Esophagus muscularis mucosa (tissue), 4 donors: ENCODE data around the gene CDON. TPM values are rescaled to one million over a fixed set of nuclear protein-coding genes. Genes with fewer than 3 reads are reported as not detected.

Experiments
- DNase-seq: peaks from one replicate; pipeline ENCODE4 v3.0.0-alpha.2; 2017; ENCODE audit errors: extremely low spot score
- H3K27ac ChIP-seq, 4 donors: fragments of 200-600 bp; sonication (generic); replicated peaks in 1 of 4; 1 replicate in 3 of 4; 2 replicates in 1 of 4; pipeline ENCODE4 v1.5.1; 2016 to 2019; ENCODE audit warnings: mild to moderate bottlenecking in 1 of 4
- H3K27me3 ChIP-seq, 4 donors: fragments of 200-600 bp; sonication (generic); one replicate each; pipeline versions ENCODE4 v1.5.1 to v1.6.0; 2016 to 2019
- H3K36me3 ChIP-seq, 4 donors: fragments of 200-600 bp; sonication (generic); one replicate each; pipeline ENCODE4 v1.5.1; 2016 to 2019
- H3K4me1 ChIP-seq, 4 donors: fragments of 200-600 bp; sonication (generic); one replicate each; pipeline ENCODE4 v1.5.1; 2016 to 2019
- H3K4me3 ChIP-seq, 4 donors: fragments of 200-600 bp; sonication (generic); 1 replicate in 2 of 4; 2 replicates in 2 of 4; pipeline ENCODE4 v1.5.1; 2016 to 2019; ENCODE audit warnings: mild to moderate bottlenecking in 4 of 4, moderate library complexity in 1 of 4
- H3K9me3 ChIP-seq, 4 donors: fragments of 200-600 bp; sonication (generic); 1 replicate in 3 of 4; 2 replicates in 1 of 4; pipeline ENCODE4 v1.5.1; 2016 to 2019
- CTCF ChIP-seq, 3 experiments: fragments of 200-600 bp in 2 of 3; fragments of 450-650 bp in 1 of 3; sonication (generic) in 2 of 3; IDR thresholded peaks; one replicate each; pipeline ENCODE4 v1.5.1; 2017 to 2019; ENCODE audit warnings: antibody characterized with exemption in 3 of 3, mild to moderate bottlenecking in 2 of 3, moderate library complexity in 1 of 3
- EP300 ChIP-seq: sonication (generic); formaldehyde crosslinking; IDR thresholded peaks from one replicate; pipeline ENCODE4 v1.6.1; 2017; ENCODE audit warnings: antibody characterized with exemption
- POLR2A ChIP-seq: fragments of 450-650 bp; IDR thresholded peaks from one replicate; pipeline ENCODE4 v1.6.1; 2017; ENCODE audit warnings: antibody characterized with exemption, moderate library complexity, mild to moderate bottlenecking, low read depth
- POLR2AphosphoS5 ChIP-seq, 2 donors: sonication (generic); formaldehyde crosslinking; IDR thresholded peaks; one replicate each; pipeline ENCODE4 v1.6.1; 2017; ENCODE audit warnings: antibody characterized with exemption in 2 of 2
- WGBS: methylation state at CpG from one replicate; pipeline ENCODE4 v1.1.5; 2018; 5-methylcytosine and 5-hydroxymethylcytosine counted together
- intact Hi-C: fragments of 100-400 bp; cut with DNase I; formaldehyde crosslinking; loops from one replicate; pipeline ENCODE4 v1.15.1; 2023
- total RNA-seq, 4 donors: library from RNA; depleted of rRNA; stranded (reverse); fragments of >200 nt; gene quantifications; one replicate each; pipeline versions ENCODE4 v1.1.0 to v1.2.1, GENCODE V29; 2016

CDON gene
- total RNA-seq, 4 donors from 2014 or later = 16.6 to 42.7 (median 28.1) TPM

DNA sequence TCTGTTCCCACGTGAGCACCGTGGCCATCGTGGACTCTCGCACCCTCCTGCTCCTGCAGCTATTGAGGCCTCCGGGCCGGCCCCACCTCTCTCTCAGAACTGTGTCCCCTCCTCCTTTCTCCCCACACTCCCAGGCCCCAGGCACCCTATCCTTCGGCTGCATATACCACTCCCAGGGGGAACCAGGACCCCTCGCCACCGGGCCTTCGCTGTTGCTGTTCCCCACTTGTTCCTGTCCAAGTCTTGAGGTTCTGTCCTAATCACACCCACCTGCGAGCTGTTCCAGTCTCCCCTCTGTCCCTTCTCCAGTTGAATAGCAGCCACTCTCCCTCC lies 43.0 kb upstream of the CDON start:
- TF ChIP-seq POLR2A = no peak
- TF ChIP-seq EP300 = no peak
- no peak for TF ChIP-seq CTCF (IDR thresholded peaks at IDR 0.05)
- Histone ChIP-seq H3K36me3 (no peaks in the 10 kb centered on the region), H3K9me3 (no peaks in the 10 kb centered on the region), H3K4me3 (no peak overlapping the region), H3K27me3 (no peaks in the 10 kb centered on the region), H3K27ac (no peak overlapping the region), H3K4me1 (peaks cover 14 to 34% (median 21%) of the 10 kb centered on the region in 4 donors)
- DNase-seq = no peak
- intact Hi-C loops = no loop called here
- 92% methylated on average over 11 of the region's 11 CpGs for WGBS

DNA sequence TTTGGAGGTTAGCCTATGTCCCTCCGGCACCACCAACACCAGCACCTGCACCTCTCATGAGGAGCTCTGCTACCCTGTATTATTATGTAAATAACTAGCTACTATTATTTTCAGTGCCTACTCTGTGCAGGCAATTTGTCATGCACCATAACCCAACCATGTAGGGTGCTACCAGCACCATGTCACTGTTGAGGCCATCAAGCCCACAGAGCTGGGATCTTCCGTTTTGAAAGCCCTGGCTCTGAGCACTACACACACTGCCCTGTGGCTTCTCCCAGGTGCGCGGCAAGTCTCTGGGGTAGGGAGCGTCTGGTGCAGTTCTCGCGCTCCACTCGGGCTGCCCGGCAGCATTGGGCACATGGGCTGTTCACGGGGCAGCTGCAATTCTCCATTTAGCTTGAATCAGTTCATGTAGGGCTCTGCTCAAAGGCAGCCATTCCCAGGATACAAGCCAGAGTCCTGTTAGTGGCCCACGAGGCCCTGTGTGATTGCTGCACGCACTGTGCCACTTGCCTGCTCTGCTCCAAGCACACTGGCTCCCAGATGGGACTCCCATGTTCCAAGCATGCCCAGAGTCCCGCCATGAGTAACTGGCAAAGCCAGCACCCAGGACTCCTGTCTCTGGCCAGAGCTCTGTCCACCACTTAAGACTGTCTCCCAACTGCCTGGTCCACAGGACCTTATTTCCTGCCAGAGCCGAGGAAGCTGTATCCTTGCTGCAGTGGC lies 42.5 kb upstream of the CDON start:
- peaks cover 13 to 29% (median 16%) of the 10 kb centered on the region in 4 donors for H3K4me1 ChIP-seq
- 78% methylated on average over 7 of the region's 14 CpGs for WGBS
- H3K4me3 ChIP-seq = no peak overlapping the region
- H3K36me3 ChIP-seq = no peaks in the 10 kb centered on the region
- H3K27ac ChIP-seq = no peak overlapping the region
- intact Hi-C loops = no loop called here
- no peak for DNase-seq
- TF ChIP-seq EP300 (no peak), POLR2A (no peak), CTCF (IDR thresholded peaks at IDR 0.05) (no peak), POLR2AphosphoS5 (IDR thresholded peaks at IDR 0.05) (no peak)
- H3K27me3 ChIP-seq = no peaks in the 10 kb centered on the region
- no peaks in the 10 kb centered on the region for H3K9me3 ChIP-seq

DNA sequence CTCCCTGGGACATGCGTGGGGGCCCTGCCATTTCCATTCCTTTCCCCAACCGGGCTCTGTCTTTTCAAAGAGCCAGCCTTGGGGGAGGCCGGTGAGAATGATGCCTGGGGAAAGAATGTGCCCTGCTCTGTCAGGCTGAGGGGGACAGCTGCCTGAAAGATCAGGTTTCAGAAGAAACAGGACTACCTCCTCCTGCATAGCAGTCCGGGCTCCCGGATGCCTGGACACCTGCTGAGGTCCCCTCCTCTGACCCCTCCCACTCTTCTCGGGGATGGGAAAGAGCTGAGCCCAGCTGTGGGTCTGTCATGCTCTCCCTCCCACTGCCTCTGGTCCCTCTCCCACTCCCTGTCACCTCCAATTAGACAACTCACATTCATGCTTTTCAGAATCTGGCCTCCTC lies 41.8 kb upstream of the CDON start:
- H3K27me3 ChIP-seq = no peaks in the 10 kb centered on the region
- intact Hi-C loops = no loop called here
- no peaks in the 10 kb centered on the region for H3K36me3 ChIP-seq
- WGBS = 97% methylated on average over 6 of the region's 6 CpGs
- no peak overlapping the region for H3K4me3 ChIP-seq
- no peaks in the 10 kb centered on the region for H3K9me3 ChIP-seq
- DNase-seq = no peak
- peaks cover 13 to 22% (median 16%) of the 10 kb centered on the region in 4 donors for H3K4me1 ChIP-seq
- no peak for TF ChIP-seq POLR2AphosphoS5 (IDR thresholded peaks at IDR 0.05)
- no peak for TF ChIP-seq EP300
- TF ChIP-seq CTCF (IDR thresholded peaks at IDR 0.05) = no peak
- TF ChIP-seq POLR2A = no peak
- H3K27ac ChIP-seq = no peak overlapping the region

DNA sequence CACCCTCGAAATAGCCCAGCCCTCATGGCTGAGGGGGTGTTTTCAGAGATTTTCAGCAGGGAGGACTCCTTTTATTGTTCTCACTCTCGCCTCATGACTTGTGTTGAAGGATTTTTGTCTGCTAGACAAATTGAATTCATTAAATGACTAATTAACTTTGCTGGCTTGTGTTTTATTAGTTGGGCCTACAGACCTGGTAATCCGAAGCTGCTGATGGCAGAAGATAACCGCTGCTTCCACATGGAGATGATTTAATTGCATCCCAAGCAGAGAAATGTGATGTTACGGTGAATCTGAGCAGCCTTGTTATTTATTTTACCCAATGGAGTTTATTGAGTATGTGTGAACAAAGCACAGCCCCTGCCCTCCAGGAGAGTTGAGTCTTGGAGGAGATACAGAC lies 40.5 kb upstream of the CDON start:
- DNase-seq = no peak
- intact Hi-C loops = no loop called here
- peak overlapping the region in 3 of 4 donors; percentile 1 to 55 (median 32) for H3K27ac ChIP-seq
- no peaks in the 10 kb centered on the region for H3K36me3 ChIP-seq
- H3K27me3 ChIP-seq = no peaks in the 10 kb centered on the region
- no peak overlapping the region for H3K4me3 ChIP-seq
- no peak for TF ChIP-seq POLR2A
- TF ChIP-seq EP300 = no peak
- no peak for TF ChIP-seq CTCF (IDR thresholded peaks at IDR 0.05)
- TF ChIP-seq POLR2AphosphoS5 (IDR thresholded peaks at IDR 0.05) = no peak
- 97% methylated on average over 5 of the region's 5 CpGs for WGBS
- no peaks in the 10 kb centered on the region for H3K9me3 ChIP-seq
- peaks cover 13 to 22% (median 16%) of the 10 kb centered on the region in 4 donors for H3K4me1 ChIP-seq
